SH-SY5Y (cell line): ENCODE measurements around the gene ZDHHC16.

Source experiments
- GATA2 ChIP-seq: IDR thresholded peaks from 2 replicates; pipeline ENCODE4 v1.6.1; 2011; ENCODE audit warnings: mild to moderate bottlenecking, low read depth, low read length
- GATA3 ChIP-seq: IDR thresholded peaks from 2 replicates; pipeline ENCODE4 v1.6.1; 2011; ENCODE audit warnings: low read depth, mild to moderate bottlenecking, low read length, moderate library complexity

DNA sequence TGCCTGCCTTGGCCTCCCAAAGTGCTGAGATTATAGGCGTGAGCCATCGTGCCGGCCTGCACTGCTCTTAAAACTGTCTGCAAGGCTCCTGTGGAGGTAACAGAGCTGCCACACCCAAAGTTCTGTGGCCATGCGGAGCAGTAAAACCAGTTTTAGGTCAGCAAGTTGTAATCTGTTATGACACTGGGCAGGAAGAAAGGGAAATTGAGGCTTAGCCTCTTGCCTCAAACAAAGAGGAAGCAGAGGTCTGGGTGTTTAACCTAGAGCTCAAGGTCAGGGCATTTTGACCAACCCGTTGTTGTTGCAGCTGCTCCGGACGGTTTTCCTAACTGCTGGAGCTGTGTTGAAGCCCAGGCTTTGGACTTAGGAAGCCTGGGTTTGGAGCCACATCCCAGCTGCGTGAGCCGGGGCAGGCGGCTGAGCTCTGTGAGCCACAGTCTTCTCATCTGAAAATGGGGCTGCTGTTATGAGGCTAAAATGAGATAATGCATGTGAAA, 37.4 kb upstream of the ZDHHC16 start:
- TF ChIP-seq GATA3 (no peak), GATA2 (no peak)
